WTC11 (cell line): ENCODE results near the gene CEBPA.

Experiments used
- CBFB ChIP-seq: sonication (generic); formaldehyde crosslinking; IDR thresholded peaks from 2 replicates; pipeline ENCODE4 v1.8.1; 2022; ENCODE audit warnings: mild to moderate bottlenecking, low read depth, missing genetic modification reagents
- GRHL2 ChIP-seq: fragments of 250-450 bp; sonication (Bioruptor Pico); IDR thresholded peaks from 2 replicates; pipeline ENCODE4 v1.8.0; 2022; ENCODE audit warnings: mild to moderate bottlenecking, moderate library complexity; ENCODE audit not compliant: insufficient replicate concordance, severe bottlenecking
- SMAD3 ChIP-seq: sonication (generic); formaldehyde crosslinking; IDR thresholded peaks from 2 replicates; pipeline ENCODE4 v1.8.0; 2022; ENCODE audit warnings: missing genetic modification reagents, mild to moderate bottlenecking, borderline replicate concordance
- TF ChIP-seq, protein P1 (sequence below): fragments of 200-600 bp; IDR thresholded peaks from 2 replicates; pipeline ENCODE4 v1.8.0; 2022; ENCODE audit warnings: antibody characterized with exemption
- TF ChIP-seq, protein P2 (sequence below): sonication (generic); formaldehyde crosslinking; IDR thresholded peaks from 2 replicates; pipeline ENCODE4 v1.8.1; 2022; ENCODE audit warnings: low read depth, missing genetic modification reagents, borderline replicate concordance

DNA sequence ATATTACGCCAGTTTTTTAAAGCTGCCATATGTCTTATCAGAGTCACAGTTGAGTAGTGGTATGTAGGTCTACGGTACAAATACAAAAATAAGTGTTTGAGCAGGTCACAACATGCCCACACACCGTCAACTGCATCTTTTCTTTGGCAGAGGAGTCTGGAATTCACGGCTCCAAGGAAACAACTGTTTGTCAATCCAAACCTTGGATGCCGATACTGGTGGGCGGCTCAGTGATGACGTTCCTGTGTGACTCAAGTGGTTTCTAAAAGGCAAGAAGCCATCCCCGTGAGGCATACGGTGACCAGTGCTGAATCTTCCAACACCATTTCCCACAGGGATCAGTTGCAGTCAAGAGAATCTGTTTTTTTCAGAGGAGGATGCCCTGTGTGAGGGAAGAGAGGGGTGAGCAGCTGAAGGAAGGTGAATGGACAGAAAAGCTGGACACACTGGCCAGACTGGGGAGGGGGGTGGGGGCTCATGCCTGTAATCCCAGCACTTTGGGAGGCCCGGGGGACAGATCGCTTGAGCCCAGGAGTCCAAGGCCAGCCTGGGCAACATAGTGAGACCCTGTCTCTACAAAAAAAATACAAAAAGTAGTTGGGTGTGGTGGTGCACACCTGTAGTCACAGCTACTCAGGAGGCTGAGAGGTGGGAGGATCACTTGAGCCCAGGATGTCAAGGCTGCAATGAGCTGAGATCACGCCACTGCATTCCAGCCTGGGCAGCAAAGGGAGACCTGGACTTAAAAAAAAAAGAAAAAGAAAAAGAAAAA is 48.4 kb upstream of the CEBPA start:
- TF ChIP-seq, protein P1, sequence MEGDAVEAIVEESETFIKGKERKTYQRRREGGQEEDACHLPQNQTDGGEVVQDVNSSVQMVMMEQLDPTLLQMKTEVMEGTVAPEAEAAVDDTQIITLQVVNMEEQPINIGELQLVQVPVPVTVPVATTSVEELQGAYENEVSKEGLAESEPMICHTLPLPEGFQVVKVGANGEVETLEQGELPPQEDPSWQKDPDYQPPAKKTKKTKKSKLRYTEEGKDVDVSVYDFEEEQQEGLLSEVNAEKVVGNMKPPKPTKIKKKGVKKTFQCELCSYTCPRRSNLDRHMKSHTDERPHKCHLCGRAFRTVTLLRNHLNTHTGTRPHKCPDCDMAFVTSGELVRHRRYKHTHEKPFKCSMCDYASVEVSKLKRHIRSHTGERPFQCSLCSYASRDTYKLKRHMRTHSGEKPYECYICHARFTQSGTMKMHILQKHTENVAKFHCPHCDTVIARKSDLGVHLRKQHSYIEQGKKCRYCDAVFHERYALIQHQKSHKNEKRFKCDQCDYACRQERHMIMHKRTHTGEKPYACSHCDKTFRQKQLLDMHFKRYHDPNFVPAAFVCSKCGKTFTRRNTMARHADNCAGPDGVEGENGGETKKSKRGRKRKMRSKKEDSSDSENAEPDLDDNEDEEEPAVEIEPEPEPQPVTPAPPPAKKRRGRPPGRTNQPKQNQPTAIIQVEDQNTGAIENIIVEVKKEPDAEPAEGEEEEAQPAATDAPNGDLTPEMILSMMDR, result no peak
- no peak for TF ChIP-seq CBFB (CRISPR knock-in tag)
- TF ChIP-seq, protein P2, sequence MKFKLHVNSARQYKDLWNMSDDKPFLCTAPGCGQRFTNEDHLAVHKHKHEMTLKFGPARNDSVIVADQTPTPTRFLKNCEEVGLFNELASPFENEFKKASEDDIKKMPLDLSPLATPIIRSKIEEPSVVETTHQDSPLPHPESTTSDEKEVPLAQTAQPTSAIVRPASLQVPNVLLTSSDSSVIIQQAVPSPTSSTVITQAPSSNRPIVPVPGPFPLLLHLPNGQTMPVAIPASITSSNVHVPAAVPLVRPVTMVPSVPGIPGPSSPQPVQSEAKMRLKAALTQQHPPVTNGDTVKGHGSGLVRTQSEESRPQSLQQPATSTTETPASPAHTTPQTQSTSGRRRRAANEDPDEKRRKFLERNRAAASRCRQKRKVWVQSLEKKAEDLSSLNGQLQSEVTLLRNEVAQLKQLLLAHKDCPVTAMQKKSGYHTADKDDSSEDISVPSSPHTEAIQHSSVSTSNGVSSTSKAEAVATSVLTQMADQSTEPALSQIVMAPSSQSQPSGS (CRISPR knock-in tag), result no peak
- TF ChIP-seq GRHL2 (CRISPR knock-in tag), result no peak
- TF ChIP-seq SMAD3 (CRISPR knock-in tag), result no peak
